Measurements from ENCODE around the gene PCNX1.
"Not testable (repeated sequence)": the region's sequence is repeated elsewhere in the genome, so short reads cannot be mapped to it uniquely, and the experiment has no call there.

PCNX1 gene

GRCh38 chr14:70964492-70964891 is 57.2 kb downstream of the PCNX1 start:
- DNase-seq (ENCODE audit: low read depth) = no peak

- no peak for DNase-seq (ENCODE audit: low read depth)
Measured at GRCh38 chr14:70971560-70971959, 64.3 kb downstream of the PCNX1 start.

GRCh38 chr14:70972107-70972976 is 65.1 kb downstream of the PCNX1 start:
- DNase-seq (ENCODE audit: low read depth) = peak; percentile 82

- no peak for DNase-seq (ENCODE audit: low read depth)
Measured at GRCh38 chr14:70976591-70976990, 69.3 kb downstream of the PCNX1 start.

- no peak for DNase-seq (ENCODE audit: low read depth)
Measured at GRCh38 chr14:70981000-70981952, 74.0 kb downstream of the PCNX1 start.

- no peak for DNase-seq (ENCODE audit: low read depth)
Measured at GRCh38 chr14:70982200-70982599, 74.9 kb downstream of the PCNX1 start.

- DNase-seq (ENCODE audit: low read depth) = no peak
Measured at GRCh38 chr14:70987041-70987440, 79.8 kb downstream of the PCNX1 start.

- DNase-seq (ENCODE audit: low read depth) = no peak
Measured at GRCh38 chr14:70988452-70988851, 81.2 kb downstream of the PCNX1 start.

- no peak for DNase-seq (ENCODE audit: low read depth)
Measured at GRCh38 chr14:70993931-70994330, 86.7 kb downstream of the PCNX1 start.

- DNase-seq (ENCODE audit: low read depth) = no peak
Measured at GRCh38 chr14:70995211-70995610, 88.0 kb downstream of the PCNX1 start.

GRCh38 chr14:70995671-70996070 is 88.4 kb downstream of the PCNX1 start:
- DNase-seq (ENCODE audit: low read depth) = no peak

GRCh38 chr14:70999117-70999516 is 91.9 kb downstream of the PCNX1 start:
- no peak for DNase-seq (ENCODE audit: low read depth)

- DNase-seq (ENCODE audit: low read depth) = no peak
Measured at GRCh38 chr14:71000091-71000490, 92.8 kb downstream of the PCNX1 start.

GRCh38 chr14:71001742-71002141 is 94.5 kb downstream of the PCNX1 start:
- no peak for DNase-seq (ENCODE audit: low read depth)

GRCh38 chr14:71003156-71003555 is 95.9 kb downstream of the PCNX1 start:
- no peak for DNase-seq (ENCODE audit: low read depth)

- no peak for DNase-seq (ENCODE audit: low read depth)
Measured at GRCh38 chr14:71004481-71004880, 97.2 kb downstream of the PCNX1 start.

- no peak for DNase-seq (ENCODE audit: low read depth)
Measured at GRCh38 chr14:71005076-71005475, 97.8 kb downstream of the PCNX1 start.

- no peak for DNase-seq (ENCODE audit: low read depth)
Measured at GRCh38 chr14:71006200-71006563, 98.9 kb downstream of the PCNX1 start.

- no peak for DNase-seq (ENCODE audit: low read depth)
Measured at GRCh38 chr14:71011479-71011878, 104.2 kb downstream of the PCNX1 start.

- DNase-seq (ENCODE audit: low read depth) = no peak
Measured at GRCh38 chr14:71012888-71013287, 105.6 kb downstream of the PCNX1 start.

- DNase-seq (ENCODE audit: low read depth) = no peak
Measured at GRCh38 chr14:71013551-71014192, 106.4 kb downstream of the PCNX1 start.

- not testable (repeated sequence) for DNase-seq (ENCODE audit: low read depth)
Measured at GRCh38 chr14:71019917-71020316, 112.7 kb downstream of the PCNX1 start.

Measured in fibroblast of the conjunctiva (primary cell).